ENCODE measurements around the gene BICDL2. TPM values are rescaled to one million over a fixed set of nuclear protein-coding genes. Genes with fewer than 3 reads are reported as not detected.
A peak's percentile ranks its signal among the peaks of the same experiment; 100 is the strongest.

BICDL2 gene
- total and polyA plus RNA-seq, 9 of the 15 experiments (the other 6 are each of a cell fraction or from before 2014, with no cell fraction given), result 0.09 to 0.28 (median 0.09) TPM; not detected in 6

DNA sequence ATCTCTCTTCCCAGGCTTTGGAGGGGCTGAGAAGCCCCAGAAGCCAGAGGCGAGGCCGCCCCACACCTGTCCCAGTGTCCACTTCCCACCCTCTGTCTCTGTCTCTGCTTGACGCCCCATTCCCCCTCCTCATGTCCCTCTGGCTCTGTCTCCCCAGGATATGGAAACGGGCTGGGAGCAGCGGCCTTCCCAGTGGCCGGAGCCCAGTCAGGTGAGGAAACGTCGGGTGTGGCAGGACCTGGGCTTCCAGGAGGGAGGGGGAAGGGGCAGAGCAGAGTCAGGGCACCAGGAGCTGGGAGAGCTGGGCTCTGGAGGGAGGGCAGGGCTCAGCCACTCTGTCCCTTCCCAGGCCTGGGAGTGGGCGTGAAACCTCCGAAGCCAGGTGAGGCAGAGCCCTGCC is 45.9 kb downstream of the BICDL2 start (continued):
- TF ChIP-seq, protein P1, sequence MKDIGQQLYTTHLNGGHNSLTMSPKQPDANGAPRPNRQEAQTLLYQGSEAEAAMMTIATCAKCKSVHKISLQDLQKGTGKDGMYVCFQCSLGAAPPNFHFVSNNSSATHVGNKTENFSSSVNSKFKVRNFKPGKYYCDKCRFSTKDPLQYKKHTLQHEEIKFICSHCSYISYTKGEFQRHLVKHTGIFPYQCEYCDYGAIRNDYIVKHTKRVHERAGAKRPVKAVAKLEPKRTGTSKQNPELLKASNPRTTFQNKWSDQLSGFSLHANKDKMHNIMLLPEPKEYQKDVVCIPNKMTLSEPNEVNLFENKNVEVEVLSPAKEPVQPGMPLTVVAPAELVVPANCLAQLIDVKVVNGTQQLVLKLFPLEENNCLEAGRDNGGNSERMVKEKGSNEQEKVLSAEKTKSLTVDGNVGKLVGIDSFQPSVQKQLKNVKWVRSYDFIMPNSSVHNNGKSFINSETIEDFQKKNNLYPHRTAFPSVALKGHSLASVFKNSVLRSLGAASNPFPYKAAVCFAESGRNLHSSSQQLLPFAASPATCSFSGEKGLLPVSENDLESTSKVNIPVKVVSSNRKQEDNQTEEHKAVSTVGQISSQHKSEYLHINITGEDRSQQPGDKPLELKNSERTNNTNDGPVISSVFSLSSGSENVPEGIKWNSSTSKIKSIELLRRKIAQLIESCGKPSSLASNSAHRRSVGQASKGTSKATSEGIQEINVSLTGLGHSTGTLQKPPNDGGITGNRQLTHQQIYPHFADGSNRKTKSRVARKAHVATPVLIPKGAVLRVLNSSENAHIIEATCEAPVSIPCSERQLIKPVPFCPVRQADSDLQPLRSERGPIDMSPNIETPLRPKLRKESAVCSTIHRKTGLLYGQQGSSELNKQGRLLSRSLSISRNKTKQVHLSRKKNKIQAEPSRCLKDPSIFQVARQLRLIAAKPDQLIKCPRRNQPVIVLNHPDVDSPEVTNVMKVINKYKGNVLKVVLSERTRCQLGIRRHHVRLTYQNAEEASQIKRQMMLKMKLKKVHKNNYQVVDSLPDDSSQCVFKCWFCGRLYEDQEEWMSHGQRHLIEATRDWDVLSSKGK (CRISPR knock-in tag; IDR thresholded peaks at IDR 0.05), result no peak
- no peak for TF ChIP-seq ASH1L (IDR thresholded peaks at IDR 0.05; ENCODE audit: borderline replicate concordance, low read depth, partially characterized antibody)
- TF ChIP-seq COPS2 (conservative IDR thresholded peaks at IDR 0.05), result no peak

DNA sequence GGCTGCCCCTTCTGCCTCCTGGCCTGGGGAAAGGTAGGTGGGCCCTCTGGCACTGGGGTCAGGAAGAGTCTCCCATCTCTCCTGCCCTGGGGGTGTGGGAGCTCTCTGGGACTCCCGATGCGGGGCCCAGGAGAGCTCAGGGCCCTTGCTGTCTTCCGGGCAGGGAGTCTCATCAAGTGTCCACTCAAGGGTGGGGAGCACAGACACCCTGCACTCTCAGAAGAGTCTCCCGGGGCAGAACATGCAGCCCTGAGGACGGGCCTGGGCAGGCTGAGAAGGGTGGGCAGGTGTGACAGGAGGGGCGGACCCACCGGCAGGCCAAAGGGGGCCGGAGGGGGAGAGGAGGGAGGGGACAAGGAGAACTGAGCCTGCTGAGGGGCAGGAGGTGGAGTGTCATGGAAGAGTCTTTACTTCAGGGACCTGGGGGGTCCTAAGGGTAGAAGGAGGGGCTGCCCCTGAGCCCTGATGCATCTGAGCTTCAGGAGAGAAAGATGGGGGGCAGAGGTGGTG is 48.1 kb downstream of the BICDL2 start:
- CTCF ChIA-PET (ENCODE audit: low intra/inter-chr PET ratio), result no interaction called here
- Histone ChIP-seq H2AFZ (ENCODE audit: low read depth, low read length) (no peak overlapping the region), H3K79me2 (ENCODE audit: control insufficient read depth, insufficient read depth, low read length) (no peaks in the 10 kb centered on the region), H4K20me1 (replicated peaks; ENCODE audit: control insufficient read depth, insufficient read depth, low read length) (no peaks in the 10 kb centered on the region), H3K27me3 (ENCODE audit: control insufficient read depth in 2 of 2, insufficient read depth in 2 of 2, low read length in 2 of 2) (no peaks in the 10 kb centered on the region), H3K9ac (ENCODE audit: insufficient read depth in 1 of 2, low read depth in 2 of 2, low read length in 2 of 2) (peak overlapping the region in 1 of 2 experiments; percentile 53; a peak in 2 of 4 replicates), H3K4me3 (no peak overlapping the region), H3K4me1 (replicated peaks in 1 of 2; ENCODE audit: control insufficient read depth in 2 of 2, insufficient read depth in 2 of 2, low read length in 2 of 2) (peaks cover 3 to 54% of the 10 kb centered on the region in 2 experiments; a peak in 2 of 5 replicates), H3K4me2 (ENCODE audit: insufficient read depth, low read length) (no peak overlapping the region), H3K36me3 (ENCODE audit: control insufficient read depth, insufficient read depth, low read length) (no peaks in the 10 kb centered on the region), H3K27ac (ENCODE audit: extremely low read depth, low read depth, low read length) (no peak overlapping the region), H3K9me3 (replicated peaks; ENCODE audit: control insufficient read depth, insufficient read depth, low read depth, low read length) (no peaks in the 10 kb centered on the region), H3K9me1 (ENCODE audit: control insufficient read depth, insufficient read depth, low read length) (no peaks in the 10 kb centered on the region)
- BruUV-seq (replicated peaks), result no TSS peak
- ATAC-seq, result no peak
- POLR2A ChIA-PET, result interaction anchor here (0.8 kb wide), 1 partner anchor 19 kb away, joined by 3 read pairs; no protein-coding TSS in a partner anchor
- no peak for FAIRE-seq
- DNase-seq (ENCODE audit: extremely low read depth in 1 of 4, low spot score in 3 of 4), result no peak
- in situ Hi-C loops (cut with MboI) (no loop called here), intact Hi-C loops (cut with micrococcal nuclease) (no loop called here)
- WGBS (ENCODE audit: insufficient coverage, low coverage, missing lambda C conversion rate), result 26% methylated on average over 6 of the region's 8 CpGs
- TF ChIP-seq MECOM (CRISPR knock-in tag; IDR thresholded peaks at IDR 0.05) (no peak), LARP7 (IDR thresholded peaks at IDR 0.05) (no peak), NFE2 (IDR thresholded peaks at IDR 0.05; ENCODE audit: low read depth) (no peak), GATAD2A (IDR thresholded peaks at IDR 0.05) (no peak), ZNF431 (CRISPR knock-in tag; IDR thresholded peaks at IDR 0.05) (no peak)
- TF ChIP-seq, protein P2, sequence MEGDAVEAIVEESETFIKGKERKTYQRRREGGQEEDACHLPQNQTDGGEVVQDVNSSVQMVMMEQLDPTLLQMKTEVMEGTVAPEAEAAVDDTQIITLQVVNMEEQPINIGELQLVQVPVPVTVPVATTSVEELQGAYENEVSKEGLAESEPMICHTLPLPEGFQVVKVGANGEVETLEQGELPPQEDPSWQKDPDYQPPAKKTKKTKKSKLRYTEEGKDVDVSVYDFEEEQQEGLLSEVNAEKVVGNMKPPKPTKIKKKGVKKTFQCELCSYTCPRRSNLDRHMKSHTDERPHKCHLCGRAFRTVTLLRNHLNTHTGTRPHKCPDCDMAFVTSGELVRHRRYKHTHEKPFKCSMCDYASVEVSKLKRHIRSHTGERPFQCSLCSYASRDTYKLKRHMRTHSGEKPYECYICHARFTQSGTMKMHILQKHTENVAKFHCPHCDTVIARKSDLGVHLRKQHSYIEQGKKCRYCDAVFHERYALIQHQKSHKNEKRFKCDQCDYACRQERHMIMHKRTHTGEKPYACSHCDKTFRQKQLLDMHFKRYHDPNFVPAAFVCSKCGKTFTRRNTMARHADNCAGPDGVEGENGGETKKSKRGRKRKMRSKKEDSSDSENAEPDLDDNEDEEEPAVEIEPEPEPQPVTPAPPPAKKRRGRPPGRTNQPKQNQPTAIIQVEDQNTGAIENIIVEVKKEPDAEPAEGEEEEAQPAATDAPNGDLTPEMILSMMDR (IDR thresholded peaks at IDR 0.05 in 2 of 3, conservative IDR thresholded peaks at IDR 0.05 in 1 of 3; ENCODE audit: insufficient read depth in 2 of 3, low read depth in 1 of 3, low read length in 3 of 3), result no peak

Measured in K562 (cell line).